Measurements from ENCODE around the gene LARP6.
"Not testable (repeated sequence)": the region's sequence is repeated elsewhere in the genome, so short reads cannot be mapped to it uniquely, and the experiment has no call there.

Gene LARP6

DNA sequence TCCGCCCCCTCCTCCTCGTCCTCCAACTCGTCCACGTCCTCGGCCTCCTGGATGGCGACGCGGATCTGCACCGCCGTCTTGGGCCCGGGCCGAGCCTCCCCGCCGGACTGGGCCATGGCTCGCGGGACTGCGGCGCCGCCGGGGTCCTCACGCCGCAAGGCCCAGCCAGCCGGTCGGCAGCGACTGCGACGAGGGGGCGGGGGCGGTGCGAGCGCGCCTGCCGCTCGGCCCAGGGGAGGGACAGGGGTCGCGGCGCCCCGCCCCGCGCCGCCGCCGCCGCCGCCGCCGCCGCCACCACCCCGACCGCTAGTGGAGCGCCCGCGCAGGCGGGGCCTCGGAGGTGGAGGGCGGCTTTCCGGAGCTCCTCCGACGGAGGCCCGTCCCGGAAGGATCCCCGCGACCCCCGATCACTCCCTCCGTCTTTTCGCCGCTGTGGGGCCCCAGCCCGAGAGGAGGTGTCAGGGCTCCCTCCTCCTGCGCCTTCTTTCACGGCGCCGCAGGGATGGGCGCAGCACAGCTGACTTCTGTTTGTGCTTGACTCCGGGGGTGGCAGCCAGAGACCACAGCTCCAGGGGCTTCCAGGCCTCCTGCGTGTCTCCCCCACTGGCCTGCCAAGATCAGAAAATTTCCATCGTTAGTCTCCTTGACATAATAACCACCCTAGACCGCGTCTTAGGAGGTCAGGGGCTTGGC is at the start of gene LARP6:
LARP6 (minus strand) TSS at position 185 of the 693 bp plus-strand sequence; CDS start at position 116, 69 bp downstream.
- peak; percentile 41 for DNase-seq

DNA sequence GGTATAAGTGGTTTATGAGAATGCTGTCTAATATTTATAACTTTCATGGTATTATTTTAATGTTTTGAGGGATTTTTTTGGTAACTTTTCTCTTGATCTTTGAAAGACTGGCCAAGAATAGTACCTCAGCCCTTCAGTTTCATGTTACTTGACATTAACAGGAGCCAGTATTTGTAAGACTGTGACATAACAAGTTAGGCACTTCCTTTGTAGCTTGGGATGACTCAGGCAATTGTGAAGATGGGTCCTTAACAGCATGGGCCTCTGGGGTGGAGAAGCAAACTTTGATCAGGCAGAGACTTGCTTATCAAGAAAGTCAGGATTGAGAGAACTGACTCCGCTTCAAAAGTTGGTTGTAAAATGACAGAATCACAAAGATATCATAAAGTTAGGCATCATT is 48.1 kb upstream of the LARP6 start:
- DNase-seq, result no peak

- DNase-seq, result no peak
Observed at GRCh38 chr15:70892912-70893560, 39.1 kb upstream of the LARP6 start.

GRCh38 chr15:70892002-70892911 is 38.3 kb upstream of the LARP6 start, which contains the start of the genes LRRC49 and THAP10:
Gene LRRC49 (plus strand): TSS chr15:70892826. CDS start chr15:70892895, 69 bp downstream.
Gene THAP10 (minus strand): TSS chr15:70892433. CDS start chr15:70892272, 161 bp downstream.
- DNase-seq, result peak; percentile 17

GRCh38 chr15:70882361-70882760 is 28.4 kb upstream of the LARP6 start:
- DNase-seq, result no peak

DNA sequence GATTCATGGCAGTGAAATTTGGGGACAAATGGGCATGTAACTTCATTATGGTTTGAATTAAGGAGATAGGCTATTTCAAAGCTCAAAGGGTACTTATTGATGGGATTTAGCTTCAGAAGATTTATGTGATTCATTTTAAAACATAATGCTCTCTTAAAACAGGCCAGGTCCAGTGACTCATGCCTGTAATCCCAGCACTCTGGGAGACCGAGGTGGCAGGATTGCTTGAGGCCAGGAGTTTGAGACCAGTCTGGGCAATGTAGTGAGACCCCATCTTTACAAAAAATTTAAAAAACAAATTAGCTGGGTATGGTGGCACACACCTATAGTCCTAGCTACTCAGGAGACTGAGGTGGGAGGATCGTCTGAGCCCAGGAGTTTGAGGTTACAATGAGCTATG is 26.8 kb upstream of the LARP6 start:
- DNase-seq, result no peak

DNA sequence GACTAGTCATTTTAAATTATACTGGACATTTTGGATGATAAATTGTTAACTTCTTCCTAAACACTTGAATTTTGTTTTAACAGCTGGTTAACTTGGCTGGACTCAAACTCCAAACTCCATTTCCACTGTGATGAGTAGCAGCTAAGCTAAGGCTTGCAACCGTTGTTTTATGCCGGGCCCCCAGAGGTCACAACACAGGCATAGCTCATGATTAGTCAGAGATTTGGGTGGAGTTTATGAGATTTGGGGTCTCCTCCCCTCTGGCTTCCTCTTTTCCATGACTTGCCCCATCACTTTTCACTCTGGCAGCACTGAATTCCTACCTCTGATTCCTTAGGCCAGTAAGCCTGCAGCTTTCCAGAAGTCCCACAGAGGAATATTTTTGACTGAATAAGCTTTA is 25.4 kb upstream of the LARP6 start:
- no peak for DNase-seq

DNA sequence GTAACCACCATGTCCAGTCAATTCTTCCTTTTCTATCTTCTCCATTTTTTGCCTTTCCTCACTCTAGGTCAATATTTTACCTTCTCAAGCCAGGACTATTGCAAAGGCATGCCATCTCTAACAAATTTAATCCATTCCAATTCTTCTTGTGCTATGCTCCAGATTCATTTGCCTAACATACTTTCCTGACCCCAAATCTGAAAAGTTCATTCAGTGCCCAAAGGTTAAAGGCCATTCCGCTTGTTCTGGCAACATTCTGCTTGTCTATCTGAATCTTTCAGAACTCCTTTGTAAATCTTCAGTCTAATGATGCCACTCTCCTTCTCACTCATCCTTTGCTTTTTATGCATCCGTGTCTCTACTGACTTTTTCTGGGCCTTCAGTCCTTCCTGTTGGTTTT is 22.7 kb upstream of the LARP6 start:
- no peak for DNase-seq

GRCh38 chr15:70876011-70876410 is 22.1 kb upstream of the LARP6 start:
- no peak for DNase-seq

DNA sequence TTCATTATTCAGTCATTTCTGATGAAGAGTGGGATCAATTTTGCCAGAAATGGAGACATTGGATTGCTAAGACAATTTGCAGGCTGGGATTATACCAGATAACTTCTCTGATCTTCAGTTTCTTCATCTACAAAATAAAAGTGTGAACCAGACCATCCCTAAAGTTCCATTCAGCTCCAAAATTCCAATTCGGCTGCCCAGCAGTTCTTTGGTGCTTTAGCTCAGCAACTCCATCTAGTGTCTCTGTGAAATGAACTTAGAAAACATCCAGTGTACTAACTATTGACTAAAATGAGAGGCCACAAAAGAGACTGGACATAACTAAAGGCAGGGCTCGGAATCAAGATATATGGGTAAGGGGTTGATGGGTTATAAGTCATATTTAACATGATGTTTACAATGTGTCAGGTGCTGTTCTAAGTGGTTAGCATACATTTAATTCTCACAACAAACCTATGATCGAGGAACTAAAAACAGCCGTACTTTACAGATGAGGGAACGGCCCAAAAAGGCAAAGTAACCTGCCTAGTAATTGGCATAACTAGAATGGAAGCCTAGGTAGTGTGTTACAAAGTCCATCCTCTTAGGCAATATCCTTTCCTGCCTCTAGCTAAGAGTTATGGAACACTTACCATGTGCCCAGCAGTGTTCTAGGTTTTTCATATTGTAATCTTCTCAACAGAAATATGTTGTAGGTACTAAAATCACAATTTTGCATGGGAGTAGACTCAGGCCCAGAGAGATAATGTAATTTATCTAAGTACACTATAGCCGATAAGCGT is 21.2 kb upstream of the LARP6 start:
- no peak for DNase-seq

DNA sequence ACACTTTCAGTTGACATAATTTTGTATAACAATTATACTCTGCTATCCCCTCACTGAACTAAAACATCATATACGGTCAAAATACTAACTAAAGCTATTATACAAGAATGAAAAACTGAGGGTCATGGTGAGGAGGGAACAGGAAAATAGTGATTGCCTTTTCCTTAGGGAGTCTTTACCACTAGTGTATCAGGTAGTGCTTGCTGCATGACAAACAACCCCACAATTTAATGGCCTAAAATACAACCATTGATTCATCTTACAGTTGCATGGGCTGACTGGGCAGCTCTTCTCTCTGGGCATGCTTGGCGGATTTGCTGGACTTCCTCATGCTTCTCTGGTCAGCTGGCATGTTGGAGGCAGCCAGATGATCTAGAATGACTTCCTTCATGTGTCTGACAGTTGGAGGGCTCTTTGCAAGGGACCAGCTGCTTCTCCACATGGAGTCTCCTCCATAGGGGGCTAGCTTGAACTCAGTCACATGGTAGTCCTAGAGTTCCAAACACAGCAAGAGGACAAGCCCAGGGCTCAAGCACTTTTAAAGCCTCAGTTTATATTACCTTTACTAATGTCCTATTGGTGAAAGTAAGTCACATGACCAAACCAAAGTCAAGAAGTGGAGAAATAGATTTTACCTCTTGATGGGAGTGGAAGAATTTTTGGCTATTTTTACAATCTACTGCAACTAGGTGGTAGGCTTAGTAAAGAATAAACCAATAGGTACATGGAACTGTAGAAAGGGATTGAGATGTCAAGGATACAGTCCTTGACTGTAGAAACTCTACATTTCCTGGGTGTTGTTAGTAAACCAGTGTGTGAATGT is 19.5 kb upstream of the LARP6 start:
- no peak for DNase-seq

DNA sequence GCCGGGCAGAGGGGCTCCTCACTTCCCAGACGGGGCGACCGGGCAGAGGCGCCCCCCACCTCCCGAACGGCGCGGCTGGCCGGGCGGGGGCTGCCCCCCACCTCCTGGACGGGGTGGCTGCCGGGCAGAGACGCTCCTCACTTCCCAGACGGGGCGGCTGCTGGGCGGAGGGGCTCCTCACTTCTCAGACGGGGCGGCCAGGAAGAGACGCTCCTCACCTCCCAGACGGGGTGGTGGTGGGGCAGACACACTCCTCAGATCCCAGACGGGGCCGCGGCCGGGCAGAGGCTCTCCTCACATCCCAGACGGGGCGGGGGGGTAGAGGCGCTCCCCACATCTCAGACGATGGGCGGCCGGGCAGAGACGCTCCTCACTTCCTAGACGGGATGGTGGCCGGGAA is 17.5 kb upstream of the LARP6 start:
- DNase-seq, result not testable (repeated sequence)

DNA sequence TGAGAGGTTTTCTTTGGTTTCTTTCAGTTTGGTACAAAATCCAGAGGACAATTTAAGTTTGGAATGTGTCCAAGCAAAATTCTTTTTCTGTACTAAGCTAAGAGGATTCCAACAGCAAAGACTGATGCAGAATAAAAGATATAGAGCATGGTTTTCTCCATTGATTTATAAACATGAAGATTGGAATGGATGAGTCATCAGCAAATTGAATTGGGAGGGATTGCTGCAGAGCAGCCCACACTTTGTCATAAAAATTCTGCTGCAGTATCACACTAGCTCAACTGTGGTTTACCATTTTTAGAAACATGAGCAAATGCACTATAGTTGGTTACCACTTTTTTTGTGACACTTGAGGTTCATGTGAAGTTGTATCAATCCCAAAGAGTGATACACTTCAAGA is 16.1 kb upstream of the LARP6 start:
- DNase-seq, result no peak

GRCh38 chr15:70869346-70869745 is 15.4 kb upstream of the LARP6 start:
- no peak for DNase-seq

DNA sequence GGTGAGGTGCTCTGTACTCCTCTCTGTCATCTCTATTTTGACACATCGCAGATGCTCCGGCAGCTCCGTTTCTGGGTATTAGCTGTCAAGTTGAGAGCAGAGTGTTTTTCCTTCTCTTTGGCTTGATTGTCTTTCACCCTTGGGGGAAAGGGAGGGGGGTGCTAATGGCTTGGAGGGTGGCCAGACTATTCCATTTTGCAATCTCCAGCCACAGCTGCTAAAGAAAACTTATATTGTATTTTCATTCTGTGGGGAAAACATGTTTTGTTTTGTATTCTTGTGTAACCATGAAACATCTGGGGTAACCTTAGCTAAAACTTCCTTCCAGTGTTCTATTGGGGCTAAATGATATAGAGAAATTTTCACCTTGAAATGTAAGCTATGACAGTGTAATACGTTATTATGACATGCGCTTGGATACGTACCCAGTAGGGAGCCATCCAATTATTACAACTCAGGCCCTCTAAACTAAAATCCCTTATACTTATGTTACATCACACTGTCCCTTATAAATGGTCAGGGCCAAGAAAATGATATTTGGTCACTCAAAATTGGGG is 14.0 kb upstream of the LARP6 start:
- DNase-seq, result no peak

DNA sequence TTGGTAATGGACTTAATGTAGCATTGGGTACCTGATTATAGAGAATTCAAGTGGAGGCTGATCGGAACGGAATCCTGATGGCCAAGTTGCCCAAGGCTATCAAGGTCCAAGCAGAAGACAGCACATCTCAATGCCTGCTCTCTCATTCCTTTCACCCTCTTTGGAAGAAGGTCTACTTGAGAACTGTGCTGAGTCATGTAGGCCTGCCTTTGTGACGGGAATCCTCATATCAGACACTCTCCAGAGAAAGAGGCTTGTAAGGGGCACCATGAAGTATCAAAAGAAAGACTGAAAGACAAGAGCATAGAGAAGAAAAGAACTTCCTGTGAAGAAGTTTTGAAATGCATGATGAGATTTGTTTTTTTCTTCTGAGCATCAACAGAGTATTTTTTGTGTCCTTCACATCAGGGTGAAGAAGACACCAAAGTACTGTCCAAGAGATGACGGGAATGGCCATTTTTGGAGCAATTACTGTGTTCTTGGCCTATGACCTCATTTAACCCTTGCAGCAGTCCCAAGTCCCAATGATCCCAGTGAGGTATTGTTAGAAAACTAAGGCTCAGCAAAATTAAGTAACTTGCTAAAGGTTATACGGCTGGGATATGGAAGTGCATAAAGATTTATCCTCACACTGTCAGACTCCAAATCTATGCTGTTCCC is 13.2 kb upstream of the LARP6 start:
- DNase-seq, result no peak

GRCh38 chr15:70863450-70864218 is 9.7 kb upstream of the LARP6 start:
- DNase-seq, result no peak

- no peak for DNase-seq
Observed at GRCh38 chr15:70859998-70860397, 6.0 kb upstream of the LARP6 start.

- no peak for DNase-seq
Observed at GRCh38 chr15:70859322-70859908, 5.5 kb upstream of the LARP6 start.

Data from activated T-cell treated with anti-CD3 and anti-CD28 coated beads, Interleukin-2, amount 50 U/mL, for 1 hour (primary cell).